HFFc6 (cell line): ENCODE data around the gene DGAT2. TPM values are rescaled to one million over a fixed set of nuclear protein-coding genes. Genes with fewer than 3 reads are reported as not detected.

Experiments
- DNase-seq: peaks from one replicate; pipeline ENCODE4 v3.0.0-alpha.2; 2018
- H3K27ac Mint-ChIP-seq: 2 replicates; pipeline ENCODE4 v1.8.0; 2020; ENCODE audit warnings: mild to moderate bottlenecking, mixed read lengths
- H3K27me3 Mint-ChIP-seq: 2 replicates; pipeline ENCODE4 v1.8.0; 2021; ENCODE audit warnings: mild to moderate bottlenecking, moderate library complexity, mixed read lengths; ENCODE audit not compliant: insufficient read depth
- H3K36me3 Mint-ChIP-seq: 2 replicates; pipeline ENCODE4 v1.8.0; 2021; ENCODE audit warnings: low read depth, mixed read lengths
- H3K4me1 Mint-ChIP-seq: 2 replicates; pipeline ENCODE4 v1.8.0; 2020; ENCODE audit warnings: low read depth, mixed read lengths
- H3K4me3 Mint-ChIP-seq: 2 replicates; pipeline ENCODE4 v1.8.0; 2020; ENCODE audit warnings: mild to moderate bottlenecking, moderate library complexity, mixed read lengths
- H3K9me3 Mint-ChIP-seq: 2 replicates; pipeline ENCODE4 v1.8.0; 2020; ENCODE audit warnings: mild to moderate bottlenecking, mixed read lengths
- total RNA-seq, 6 experiments: library from RNA; stranded (reverse); fragmentation: NEBNext Ultra II Directional; extraction: Animal tissue kit (Norgen Biotek cat#: 25700); gene quantifications; 2 replicates in 1 of 6; 3 replicates in 5 of 6; pipeline ENCODE4 v1.2.3, GENCODE V29; 2021
- TF ChIP-seq, protein P1 (sequence below): fragments of 200-600 bp; sonication (generic); IDR thresholded peaks from 2 replicates; pipeline ENCODE4 v1.5.0; 2021; ENCODE audit warnings: antibody characterized with exemption, mild to moderate bottlenecking

Gene DGAT2
- total RNA-seq, 6 experiments from 2014 or later, result 0.23 to 0.55 (median 0.36) TPM

DNA sequence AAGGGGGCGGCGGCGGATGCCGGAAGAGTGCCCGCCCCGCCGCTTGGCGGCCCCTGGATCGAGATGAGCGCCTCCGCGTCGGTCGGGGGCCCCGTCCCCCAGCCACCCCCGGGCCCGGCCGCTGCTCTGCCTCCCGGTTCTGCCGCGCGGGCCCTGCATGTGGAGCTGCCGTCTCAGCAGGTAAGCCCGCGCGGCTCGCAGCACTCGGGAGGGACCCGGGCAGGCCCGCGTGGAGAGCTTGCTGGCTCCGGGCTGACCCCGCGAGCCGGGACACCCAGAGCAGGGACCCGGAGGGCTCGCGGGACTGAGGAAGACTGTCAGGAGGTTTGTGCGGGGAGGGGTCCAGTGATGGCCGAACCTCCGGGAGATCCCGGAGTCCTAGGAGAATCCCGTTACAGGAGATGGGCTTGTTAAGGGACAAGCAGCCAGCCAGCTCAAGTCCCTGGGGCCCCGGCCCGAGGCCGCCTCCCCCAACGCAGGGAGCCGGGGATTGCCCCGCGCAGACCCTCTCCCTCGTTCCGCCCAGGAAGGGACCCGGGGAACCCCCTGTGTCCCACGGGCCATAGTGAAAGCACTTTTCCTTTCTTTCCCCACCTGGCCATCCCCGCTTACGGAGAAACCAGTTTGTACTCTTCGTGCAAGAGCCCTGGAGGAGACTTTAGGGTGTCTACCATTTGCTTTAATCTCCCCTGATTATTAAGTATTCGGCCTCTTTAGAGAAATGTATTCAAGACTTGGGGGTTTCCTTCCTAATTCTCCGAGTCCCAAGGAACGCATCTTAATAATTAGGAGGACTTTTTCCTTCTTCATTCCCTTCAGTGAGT lies 47.0 kb downstream of the DGAT2 start:
- Mint-ChIP-seq H3K4me1 (peaks cover 26% of the 10 kb centered on the region), H3K36me3 (no peaks in the 10 kb centered on the region), H3K27ac (peak overlapping the region; percentile 92), H3K9me3 (no peaks in the 10 kb centered on the region), H3K4me3 (no peak overlapping the region), H3K27me3 (no peaks in the 10 kb centered on the region; the same call in 1 of the 2 replicates)
- TF ChIP-seq, protein P1, sequence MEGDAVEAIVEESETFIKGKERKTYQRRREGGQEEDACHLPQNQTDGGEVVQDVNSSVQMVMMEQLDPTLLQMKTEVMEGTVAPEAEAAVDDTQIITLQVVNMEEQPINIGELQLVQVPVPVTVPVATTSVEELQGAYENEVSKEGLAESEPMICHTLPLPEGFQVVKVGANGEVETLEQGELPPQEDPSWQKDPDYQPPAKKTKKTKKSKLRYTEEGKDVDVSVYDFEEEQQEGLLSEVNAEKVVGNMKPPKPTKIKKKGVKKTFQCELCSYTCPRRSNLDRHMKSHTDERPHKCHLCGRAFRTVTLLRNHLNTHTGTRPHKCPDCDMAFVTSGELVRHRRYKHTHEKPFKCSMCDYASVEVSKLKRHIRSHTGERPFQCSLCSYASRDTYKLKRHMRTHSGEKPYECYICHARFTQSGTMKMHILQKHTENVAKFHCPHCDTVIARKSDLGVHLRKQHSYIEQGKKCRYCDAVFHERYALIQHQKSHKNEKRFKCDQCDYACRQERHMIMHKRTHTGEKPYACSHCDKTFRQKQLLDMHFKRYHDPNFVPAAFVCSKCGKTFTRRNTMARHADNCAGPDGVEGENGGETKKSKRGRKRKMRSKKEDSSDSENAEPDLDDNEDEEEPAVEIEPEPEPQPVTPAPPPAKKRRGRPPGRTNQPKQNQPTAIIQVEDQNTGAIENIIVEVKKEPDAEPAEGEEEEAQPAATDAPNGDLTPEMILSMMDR, result no peak
- peak; percentile 37 for DNase-seq

DNA sequence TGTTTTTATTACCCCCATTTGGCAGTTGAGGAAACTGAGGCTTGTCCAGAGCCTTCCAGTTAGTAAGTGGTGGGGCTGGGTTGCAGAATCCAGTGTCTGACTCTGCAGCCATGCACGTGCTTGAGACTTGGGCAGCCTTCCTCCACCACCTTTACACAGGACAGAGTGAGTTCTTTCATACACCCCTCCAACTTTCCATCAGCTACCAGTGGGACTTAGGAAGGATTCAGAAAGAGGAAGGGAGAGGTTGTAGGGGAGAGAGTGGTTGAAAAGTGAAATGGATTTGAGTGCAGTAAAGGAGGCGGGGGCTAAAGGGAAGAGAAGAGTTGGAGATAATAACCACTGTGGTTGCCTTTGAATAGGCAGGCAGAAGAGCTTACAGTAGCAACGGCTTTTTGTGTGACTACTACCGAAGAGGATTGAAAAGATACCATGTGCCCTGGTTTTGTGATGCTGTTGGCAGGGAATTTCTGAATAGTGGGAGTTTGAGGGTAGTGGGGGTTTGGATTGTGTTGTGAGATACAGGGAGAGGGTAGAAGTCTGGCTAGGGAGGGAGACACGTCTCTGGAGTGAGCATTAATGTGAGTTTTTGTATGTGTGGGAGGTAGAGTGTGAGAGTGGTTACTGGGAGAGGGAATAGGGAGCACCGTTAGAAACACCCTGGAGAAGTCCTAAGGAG lies 48.1 kb downstream of the DGAT2 start:
- TF ChIP-seq, protein P1, result no peak
- no peak overlapping the region for H3K27ac Mint-ChIP-seq
- no peaks in the 10 kb centered on the region for H3K36me3 Mint-ChIP-seq
- peak; percentile 9 for DNase-seq
- no peak overlapping the region for H3K4me3 Mint-ChIP-seq
- no peaks in the 10 kb centered on the region for H3K9me3 Mint-ChIP-seq
- H3K4me1 Mint-ChIP-seq, result peaks cover 37% of the 10 kb centered on the region
- H3K27me3 Mint-ChIP-seq, result no peaks in the 10 kb centered on the region; the same call in 1 of the 2 replicates

DNA sequence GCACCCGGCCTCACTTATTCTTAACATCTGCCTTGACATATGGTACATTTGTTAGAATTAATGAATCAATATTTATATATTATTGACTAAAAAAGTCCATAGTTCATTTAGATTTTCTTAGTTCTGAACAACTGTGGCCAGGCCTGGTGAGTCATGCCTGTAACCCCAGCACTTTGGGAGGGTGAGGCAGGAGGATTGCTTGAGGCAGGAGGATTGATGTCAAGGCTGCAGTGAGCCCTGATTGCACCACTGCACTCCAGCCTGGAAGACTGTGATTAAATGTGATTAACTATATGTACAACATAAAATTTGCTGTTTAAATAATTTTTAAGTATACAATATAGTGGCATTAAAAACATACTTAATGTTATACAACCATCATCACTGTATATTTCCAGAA lies 52.1 kb downstream of the DGAT2 start:
- H3K4me1 Mint-ChIP-seq, result peaks cover 31% of the 10 kb centered on the region
- no peaks in the 10 kb centered on the region; the same call in 1 of the 2 replicates for H3K36me3 Mint-ChIP-seq
- TF ChIP-seq, protein P1, result no peak
- H3K27ac Mint-ChIP-seq, result no peak overlapping the region
- DNase-seq, result peak; percentile 22
- no peaks in the 10 kb centered on the region for H3K9me3 Mint-ChIP-seq
- H3K27me3 Mint-ChIP-seq, result no peaks in the 10 kb centered on the region
- H3K4me3 Mint-ChIP-seq, result no peak overlapping the region

DNA sequence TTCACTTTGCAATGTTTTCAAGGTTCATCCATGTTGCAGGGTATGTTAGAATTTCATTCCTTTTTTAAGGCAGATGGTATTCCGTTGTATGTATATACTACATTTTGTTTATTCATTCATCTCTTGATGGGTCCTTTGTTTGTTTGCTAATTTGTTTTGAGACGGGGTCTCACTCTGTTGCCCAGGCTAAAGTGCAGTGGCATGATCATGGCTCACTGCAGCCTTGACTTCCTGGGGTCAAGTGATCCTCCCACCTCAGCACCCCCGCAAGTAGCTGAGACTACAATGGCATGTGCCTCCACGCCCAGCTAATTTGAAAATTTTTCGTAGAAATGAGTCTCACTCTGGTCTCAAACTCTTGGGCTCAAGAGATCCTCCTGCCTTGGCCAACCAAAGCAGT lies 52.6 kb downstream of the DGAT2 start:
- Mint-ChIP-seq H3K27ac (no peak overlapping the region), H3K9me3 (no peaks in the 10 kb centered on the region), H3K27me3 (no peaks in the 10 kb centered on the region), H3K36me3 (no peaks in the 10 kb centered on the region; the same call in 1 of the 2 replicates), H3K4me3 (no peak overlapping the region), H3K4me1 (peaks cover 31% of the 10 kb centered on the region)
- no peak for DNase-seq
- TF ChIP-seq, protein P1, result no peak

DNA sequence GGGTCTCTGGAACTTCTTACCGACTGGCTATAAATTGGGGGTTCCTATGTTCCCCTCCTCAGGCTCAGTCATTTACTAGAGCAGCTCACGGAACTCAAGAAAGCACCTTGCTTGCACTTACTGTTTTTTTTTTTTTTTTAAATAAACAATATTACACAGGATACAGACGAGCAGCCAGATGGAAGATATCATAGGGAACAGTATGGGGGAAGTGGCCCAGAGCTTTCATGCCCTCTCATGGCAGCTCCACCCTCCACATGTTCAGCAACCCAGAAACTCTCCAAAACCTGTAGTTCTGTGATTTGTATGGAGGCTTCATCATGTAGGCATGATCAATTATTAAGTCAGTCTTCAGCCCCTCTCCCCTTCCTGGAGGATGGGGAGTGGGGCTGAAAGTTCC lies 54.0 kb downstream of the DGAT2 start:
- Mint-ChIP-seq H3K4me3 (no peak overlapping the region), H3K9me3 (no peaks in the 10 kb centered on the region), H3K36me3 (no peaks in the 10 kb centered on the region; the same call in 1 of the 2 replicates), H3K27me3 (no peaks in the 10 kb centered on the region), H3K4me1 (peaks cover 44% of the 10 kb centered on the region), H3K27ac (no peak overlapping the region)
- no peak for DNase-seq
- TF ChIP-seq, protein P1, result no peak
